Measurements from ENCODE around the gene RERE. TPM values are rescaled to one million over a fixed set of nuclear protein-coding genes. Genes with fewer than 3 reads are reported as not detected.
A peak's percentile ranks its signal among the peaks of the same experiment; 100 is the strongest.

The RERE gene
- total RNA-seq, 1 donor from 2014 or later: 88.5 TPM

- TF ChIP-seq CTCF (IDR thresholded peaks at IDR 0.05): no peak
- Histone ChIP-seq H3K9me3 (no peaks in the 10 kb centered on the region), H3K4me1 (peaks cover 89% of the 10 kb centered on the region), H3K27ac (peak overlapping the region; percentile 78), H3K4me3 (no peak overlapping the region), H3K36me3 (peaks cover 25% of the 10 kb centered on the region), H3K27me3 (ENCODE audit: low read depth) (no peaks in the 10 kb centered on the region)
- intact Hi-C loops (cut with DNase I): no loop called here
- ATAC-seq: no peak
- no peak for DNase-seq
Observed at GRCh38 chr1:8374356-8374755, 443.1 kb downstream of the RERE start.

GRCh38 chr1:8373581-8374241 lies 443.7 kb downstream of the RERE start:
- intact Hi-C loops (cut with DNase I): no loop called here
- peaks cover 21% of the 10 kb centered on the region for H3K36me3 ChIP-seq
- TF ChIP-seq CTCF (IDR thresholded peaks at IDR 0.05): no peak
- H3K4me3 ChIP-seq: no peak overlapping the region
- ATAC-seq (peak; percentile 89 to 92), DNase-seq (peak; percentile 76)
- peak overlapping the region; percentile 78 for H3K27ac ChIP-seq
- peaks cover 89% of the 10 kb centered on the region for H3K4me1 ChIP-seq
- no peaks in the 10 kb centered on the region for H3K9me3 ChIP-seq
- H3K27me3 ChIP-seq (ENCODE audit: low read depth): no peaks in the 10 kb centered on the region

- Histone ChIP-seq H3K9me3 (no peaks in the 10 kb centered on the region), H3K36me3 (peaks cover 21% of the 10 kb centered on the region), H3K4me3 (no peak overlapping the region), H3K27me3 (ENCODE audit: low read depth) (no peaks in the 10 kb centered on the region), H3K4me1 (peaks cover 85% of the 10 kb centered on the region), H3K27ac (peak overlapping the region; percentile 78)
- intact Hi-C loops (cut with DNase I): no loop called here
- DNase-seq (no peak), ATAC-seq (no peak)
- TF ChIP-seq CTCF (IDR thresholded peaks at IDR 0.05): no peak
Observed at GRCh38 chr1:8373125-8373524, 444.3 kb downstream of the RERE start.

- Histone ChIP-seq H3K4me1 (peaks cover 82% of the 10 kb centered on the region), H3K27ac (peak overlapping the region; percentile 37), H3K27me3 (ENCODE audit: low read depth) (no peaks in the 10 kb centered on the region), H3K36me3 (peaks cover 21% of the 10 kb centered on the region), H3K4me3 (no peak overlapping the region), H3K9me3 (no peaks in the 10 kb centered on the region)
- TF ChIP-seq CTCF (IDR thresholded peaks at IDR 0.05): no peak
- intact Hi-C loops (cut with DNase I): no loop called here
- DNase-seq (no peak), ATAC-seq (no peak)
Observed at GRCh38 chr1:8371372-8371991, 446.0 kb downstream of the RERE start.

- Histone ChIP-seq H3K4me3 (no peak overlapping the region), H3K9me3 (no peaks in the 10 kb centered on the region), H3K27me3 (ENCODE audit: low read depth) (no peaks in the 10 kb centered on the region), H3K36me3 (peaks cover 27% of the 10 kb centered on the region), H3K27ac (peak overlapping the region; percentile 37), H3K4me1 (peaks cover 80% of the 10 kb centered on the region)
- no peak for TF ChIP-seq CTCF (IDR thresholded peaks at IDR 0.05)
- no peak for DNase-seq
- intact Hi-C loops (cut with DNase I): no loop called here
- ATAC-seq: no peak
Observed at GRCh38 chr1:8370905-8371315, 446.5 kb downstream of the RERE start.

Measured in lower lobe of right lung (tissue), 2 donors.